Measurements from ENCODE around the gene CEACAM20. TPM values are rescaled to one million over a fixed set of nuclear protein-coding genes. Genes with fewer than 3 reads are reported as not detected.
A peak's percentile ranks its signal among the peaks of the same experiment; 100 is the strongest.
"Not testable (repeated sequence)": the region's sequence is repeated elsewhere in the genome, so short reads cannot be mapped to it uniquely, and the experiment has no call there.

Gene CEACAM20
- total RNA-seq, 1 experiment from 2014 or later, result not detected

GRCh38 chr19:44553478-44554171 is 24.1 kb upstream of the CEACAM20 start:
- H3K9me3 Mint-ChIP-seq (ENCODE audit: unreplicated experiment), result no peaks in the 10 kb centered on the region
- H3K4me1 Mint-ChIP-seq (ENCODE audit: insufficient read depth, unreplicated experiment), result peaks cover 14% of the 10 kb centered on the region
- peak overlapping the region; percentile 13 for H3K4me3 Mint-ChIP-seq (ENCODE audit: unreplicated experiment)
- H3K27me3 Mint-ChIP-seq (ENCODE audit: insufficient read depth, unreplicated experiment), result no peaks in the 10 kb centered on the region
- peak; percentile 83 for DNase-seq (ENCODE audit: unreplicated experiment)
- TF ChIP-seq CTCF (IDR thresholded peaks at IDR 0.05; ENCODE audit: unreplicated experiment), result no peak
- intact Hi-C loops (cut with micrococcal nuclease), result no loop called here
- CTCF ChIA-PET, result no interaction called here
- H3K27ac Mint-ChIP-seq (ENCODE audit: low read depth, unreplicated experiment), result peak overlapping the region; percentile 58
- no TSS peak for BruUV-seq (replicated peaks)
- no peaks in the 10 kb centered on the region for H3K36me3 Mint-ChIP-seq (ENCODE audit: insufficient read depth, unreplicated experiment)
- POLR2A ChIA-PET, result interaction anchor here (0.6 kb wide), 2 partner anchors 152 to 738 kb away, joined by 3 to 5 read pairs; no protein-coding TSS in a partner anchor

- POLR2A ChIA-PET, result no interaction called here
- Mint-ChIP-seq H3K4me1 (ENCODE audit: insufficient read depth, unreplicated experiment) (peaks cover 14% of the 10 kb centered on the region), H3K27me3 (ENCODE audit: insufficient read depth, unreplicated experiment) (peaks cover 10% of the 10 kb centered on the region), H3K9me3 (ENCODE audit: unreplicated experiment) (no peaks in the 10 kb centered on the region), H3K36me3 (ENCODE audit: insufficient read depth, unreplicated experiment) (no peaks in the 10 kb centered on the region), H3K27ac (ENCODE audit: low read depth, unreplicated experiment) (no peak overlapping the region), H3K4me3 (ENCODE audit: unreplicated experiment) (no peak overlapping the region)
- CTCF ChIA-PET, result interaction anchor here (0.6 to 1.2 kb wide), 2 partner anchors 9 to 573 kb away, joined by 3 to 4 read pairs; no protein-coding TSS in a partner anchor
- peak; percentile 32 for TF ChIP-seq CTCF (IDR thresholded peaks at IDR 0.05; ENCODE audit: unreplicated experiment)
- BruUV-seq (replicated peaks), result no TSS peak
- intact Hi-C loops (cut with micrococcal nuclease), result no loop called here
- DNase-seq (ENCODE audit: unreplicated experiment), result peak; percentile 66
These were observed 22.8 kb upstream of the CEACAM20 start for GRCh38 chr19:44552324-44552723.

DNA sequence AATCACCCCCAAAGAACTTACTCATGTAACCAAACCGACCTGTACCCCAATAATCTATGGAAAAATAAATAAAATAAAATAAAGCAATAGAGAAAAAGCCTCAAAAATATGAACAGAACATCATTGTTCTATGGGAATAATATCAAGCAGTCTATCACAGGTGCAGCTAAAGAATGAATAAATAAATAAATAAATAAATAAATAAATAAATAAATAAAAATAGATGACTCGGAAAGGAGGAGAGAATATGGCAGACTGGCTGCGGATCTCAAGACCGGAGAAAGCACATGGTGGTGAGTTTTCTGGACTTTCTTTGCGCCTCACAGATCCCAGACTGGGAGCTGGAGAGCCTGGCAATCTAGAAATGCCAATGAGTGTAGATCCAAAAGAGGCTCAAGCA is 22.4 kb upstream of the CEACAM20 start:
- H3K4me1 Mint-ChIP-seq (ENCODE audit: insufficient read depth, unreplicated experiment), result peaks cover 14% of the 10 kb centered on the region
- intact Hi-C loops (cut with micrococcal nuclease), result no loop called here
- H3K27ac Mint-ChIP-seq (ENCODE audit: low read depth, unreplicated experiment), result no peak overlapping the region
- TF ChIP-seq CTCF (IDR thresholded peaks at IDR 0.05; ENCODE audit: unreplicated experiment), result no peak
- no TSS peak for BruUV-seq (replicated peaks)
- H3K27me3 Mint-ChIP-seq (ENCODE audit: insufficient read depth, unreplicated experiment), result peaks cover 10% of the 10 kb centered on the region
- CTCF ChIA-PET, result interaction anchor here (0.6 to 1.2 kb wide), 2 partner anchors 9 to 574 kb away, joined by 3 to 4 read pairs; no protein-coding TSS in a partner anchor
- no peaks in the 10 kb centered on the region for H3K36me3 Mint-ChIP-seq (ENCODE audit: insufficient read depth, unreplicated experiment)
- POLR2A ChIA-PET, result no interaction called here
- H3K9me3 Mint-ChIP-seq (ENCODE audit: unreplicated experiment), result no peaks in the 10 kb centered on the region
- no peak overlapping the region for H3K4me3 Mint-ChIP-seq (ENCODE audit: unreplicated experiment)
- no peak for DNase-seq (ENCODE audit: unreplicated experiment)

DNA sequence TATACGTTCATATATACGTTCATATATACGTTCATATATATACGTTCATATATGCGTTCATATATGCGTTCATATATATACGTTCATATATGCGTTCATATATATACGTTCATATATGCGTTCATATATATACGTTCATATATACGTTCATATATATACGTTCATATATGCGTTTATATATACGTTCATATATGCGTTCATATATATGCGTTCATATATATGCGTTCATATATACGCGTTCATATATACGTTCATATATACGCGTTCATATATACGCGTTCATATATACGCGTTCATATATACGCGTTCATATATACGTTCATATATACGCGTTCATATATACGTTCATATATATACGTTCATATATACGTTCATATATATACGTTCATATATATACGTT is 21.5 kb upstream of the CEACAM20 start:
- intact Hi-C loops (cut with micrococcal nuclease); BruUV-seq (replicated peaks); DNase-seq (ENCODE audit: unreplicated experiment); H3K9me3 Mint-ChIP-seq (ENCODE audit: unreplicated experiment); POLR2A ChIA-PET; H3K36me3 Mint-ChIP-seq (ENCODE audit: insufficient read depth, unreplicated experiment); H3K4me3 Mint-ChIP-seq (ENCODE audit: unreplicated experiment); CTCF ChIA-PET; H3K27ac Mint-ChIP-seq (ENCODE audit: low read depth, unreplicated experiment): not testable (repeated sequence)
- Mint-ChIP-seq H3K27me3 (ENCODE audit: insufficient read depth, unreplicated experiment) (peaks cover 10% of the 10 kb centered on the region), H3K4me1 (ENCODE audit: insufficient read depth, unreplicated experiment) (peaks cover 14% of the 10 kb centered on the region)

Measured in MCF 10A (cell line).